Measurements from ENCODE around the gene FOXA1.

DNA sequence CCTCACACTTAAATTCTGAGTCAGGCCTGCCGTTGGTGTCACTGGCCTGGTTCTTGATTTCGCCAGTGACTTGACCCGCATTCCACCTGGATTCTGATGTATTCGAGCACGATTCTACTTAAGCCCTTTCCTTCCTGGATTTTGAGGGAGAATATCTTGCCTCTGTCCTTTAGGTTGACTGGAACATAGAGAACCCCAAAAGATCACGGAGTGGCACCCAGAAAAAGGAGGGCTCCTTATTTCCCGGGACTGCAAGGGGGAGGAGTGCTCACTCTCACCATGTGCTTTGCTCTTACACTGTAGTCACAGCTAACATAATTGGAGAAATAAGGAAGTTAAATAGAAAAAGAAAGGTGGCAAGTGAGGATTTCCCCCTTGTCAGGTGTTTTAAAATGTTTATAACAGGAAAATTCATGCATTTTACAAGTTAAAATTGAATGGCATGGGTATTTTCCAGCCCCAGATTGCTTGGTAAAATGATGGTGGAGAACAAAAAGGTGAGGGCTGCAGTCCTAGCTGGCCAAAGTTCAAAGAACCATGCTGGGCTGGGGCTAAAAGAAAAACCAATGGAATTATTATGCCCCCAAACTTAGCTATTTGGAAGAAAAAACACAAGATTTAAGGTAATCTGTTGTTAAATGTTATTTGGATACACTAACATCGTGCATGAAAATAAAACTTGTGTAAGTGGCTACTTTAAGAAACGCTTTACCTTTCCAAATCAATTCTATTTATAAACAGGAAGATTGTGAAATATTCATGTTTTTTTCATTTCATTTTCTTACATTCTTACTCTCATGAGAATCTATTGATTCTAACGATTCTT is 8.9 kb downstream of the FOXA1 start:
- no peak for TF ChIP-seq CTCF (IDR thresholded peaks at IDR 0.05)
- no peak for TF ChIP-seq EZH2 (IDR thresholded peaks at IDR 0.05; ENCODE audit: borderline replicate concordance, insufficient read depth, low read depth, low read length, poor library complexity, severe bottlenecking)
